NCI-H2171 treated with DMSO at 0.1 percent for 48 hours (cell line): Measurements from ENCODE around the gene NR1D2.
"Not testable (repeated sequence)": the region's sequence is repeated elsewhere in the genome, so short reads cannot be mapped to it uniquely, and the experiment has no call there.

ENCODE experiments used
- DNase-seq: peaks from one replicate; lab custom pipeline; 2025; lab: John Stamatoyannopoulos, UW

Gene NR1D2

GRCh38 chr3:23944861-23945662 lies at the start of gene NR1D2:
TSS of gene NR1D2 (plus strand) at chr3:23945286. CDS start at chr3:23945579, 293 bp downstream.
- peak; percentile 62 for DNase-seq

GRCh38 chr3:23900744-23901143 lies 44.3 kb upstream of the NR1D2 start:
- no peak for DNase-seq

- DNase-seq: no peak
Measured at GRCh38 chr3:23904545-23904944, 40.5 kb upstream of the NR1D2 start.

GRCh38 chr3:23909341-23909740 lies 35.7 kb upstream of the NR1D2 start:
- no peak for DNase-seq

- no peak for DNase-seq
Measured at GRCh38 chr3:23911397-23911796, 33.7 kb upstream of the NR1D2 start.

- DNase-seq: not testable (repeated sequence)
Measured at GRCh38 chr3:23912335-23912734, 32.8 kb upstream of the NR1D2 start.

GRCh38 chr3:23913182-23913581 lies 31.9 kb upstream of the NR1D2 start:
- no peak for DNase-seq

GRCh38 chr3:23913873-23914743 lies 31.0 kb upstream of the NR1D2 start:
- no peak for DNase-seq

- DNase-seq: no peak
Measured at GRCh38 chr3:23915537-23916108, 29.5 kb upstream of the NR1D2 start.

GRCh38 chr3:23916152-23916885 lies 28.8 kb upstream of the NR1D2 start:
- no peak for DNase-seq

GRCh38 chr3:23916886-23917678 lies 28.0 kb upstream of the NR1D2 start, which contains the start of the genes NKIRAS1 and RPL15:
TSS of gene NKIRAS1 (minus strand) at chr3:23916990. CDS start at chr3:23910904, 6,086 bp downstream.
TSS of gene RPL15 (plus strand) at chr3:23917132. CDS start at chr3:23917860, 728 bp downstream.
- DNase-seq: peak; percentile 87

- DNase-seq: peak; percentile 50
Measured at GRCh38 chr3:23917679-23918303, 27.3 kb upstream of the NR1D2 start.

GRCh38 chr3:23918331-23918730 lies 26.8 kb upstream of the NR1D2 start:
- DNase-seq: not testable (repeated sequence)

- DNase-seq: no peak
Measured at GRCh38 chr3:23919628-23920027, 25.5 kb upstream of the NR1D2 start.

- no peak for DNase-seq
Measured at GRCh38 chr3:23920151-23920655, 24.9 kb upstream of the NR1D2 start.

- DNase-seq: no peak
Measured at GRCh38 chr3:23921052-23921511, 24.0 kb upstream of the NR1D2 start.

- peak; percentile 76 for DNase-seq
Measured at GRCh38 chr3:23923786-23924185, 21.3 kb upstream of the NR1D2 start.

- no peak for DNase-seq
Measured at GRCh38 chr3:23926246-23926645, 18.8 kb upstream of the NR1D2 start.

- DNase-seq: no peak
Measured at GRCh38 chr3:23926736-23927135, 18.4 kb upstream of the NR1D2 start.

- peak; percentile 36 for DNase-seq
Measured at GRCh38 chr3:23928524-23928923, 16.6 kb upstream of the NR1D2 start.
